Activated T-cell treated with anti-CD3 and anti-CD28 coated beads for 1 hour (primary cell): Measurements from ENCODE around the gene LYPD6.
"Not testable (repeated sequence)": the region's sequence is repeated elsewhere in the genome, so short reads cannot be mapped to it uniquely, and the experiment has no call there.

Experiments used
- DNase-seq: peaks from one replicate; pipeline ENCODE4 v3.0.0-alpha.2; 2020; ENCODE audit warnings: low read depth

Gene LYPD6

GRCh38 chr2:149330127-149331022 lies at the start of gene LYPD6:
TSS of gene LYPD6 (plus strand) at chr2:149330587. CDS start at chr2:149437709, 107,122 bp downstream.
- no peak for DNase-seq

- no peak for DNase-seq
These were observed 48.9 kb upstream of the LYPD6 start for GRCh38 chr2:149281441-149281840.

GRCh38 chr2:149290662-149291061 lies 39.7 kb upstream of the LYPD6 start:
- no peak for DNase-seq

- DNase-seq = no peak
These were observed 38.5 kb upstream of the LYPD6 start for GRCh38 chr2:149291881-149292280.

- no peak for DNase-seq
These were observed 34.4 kb upstream of the LYPD6 start for GRCh38 chr2:149296031-149296430.

- no peak for DNase-seq
These were observed 23.4 kb upstream of the LYPD6 start for GRCh38 chr2:149307014-149307413.

GRCh38 chr2:149310349-149310748 lies 20.0 kb upstream of the LYPD6 start:
- no peak for DNase-seq

GRCh38 chr2:149312039-149312438 lies 18.3 kb upstream of the LYPD6 start:
- DNase-seq = no peak

- no peak for DNase-seq
These were observed 16.8 kb upstream of the LYPD6 start for GRCh38 chr2:149313512-149313972.

GRCh38 chr2:149314687-149315086 lies 15.7 kb upstream of the LYPD6 start:
- DNase-seq = no peak

GRCh38 chr2:149315461-149315860 lies 14.9 kb upstream of the LYPD6 start:
- DNase-seq = no peak

- not testable (repeated sequence) for DNase-seq
These were observed 11.8 kb upstream of the LYPD6 start for GRCh38 chr2:149318566-149318965.

- no peak for DNase-seq
These were observed 10.0 kb upstream of the LYPD6 start for GRCh38 chr2:149320362-149320761.

GRCh38 chr2:149329068-149329467 lies 1.3 kb upstream of the LYPD6 start:
- DNase-seq = no peak

GRCh38 chr2:149329489-149330126 lies 779 bp upstream of the LYPD6 start:
- no peak for DNase-seq

GRCh38 chr2:149331023-149331400 lies 625 bp downstream of the LYPD6 start:
- no peak for DNase-seq

GRCh38 chr2:149332364-149332763 lies 2.0 kb downstream of the LYPD6 start:
- DNase-seq = no peak

GRCh38 chr2:149333636-149334035 lies 3.2 kb downstream of the LYPD6 start:
- DNase-seq = no peak

GRCh38 chr2:149334156-149334555 lies 3.8 kb downstream of the LYPD6 start:
- DNase-seq = no peak

GRCh38 chr2:149339324-149339723 lies 8.9 kb downstream of the LYPD6 start:
- no peak for DNase-seq

- DNase-seq = no peak
These were observed 12.1 kb downstream of the LYPD6 start for GRCh38 chr2:149342509-149342908.

GRCh38 chr2:149344105-149344504 lies 13.7 kb downstream of the LYPD6 start:
- no peak for DNase-seq

- no peak for DNase-seq
These were observed 15.9 kb downstream of the LYPD6 start for GRCh38 chr2:149346272-149346671.
